H1 (cell line): ENCODE measurements around the gene CRKL.

Source experiments
- CEBPB ChIP-seq: IDR thresholded peaks from 2 replicates; pipeline ENCODE4 v1.6.1; 2012; ENCODE audit warnings: low read depth, low read length
- EGR1 ChIP-seq: IDR thresholded peaks from 2 replicates; pipeline ENCODE4 v1.6.1; 2011; ENCODE audit warnings: low read depth, low read length, borderline replicate concordance
- EP300 ChIP-seq, 2 experiments: IDR thresholded peaks; 1 replicate in 1 of 2; 2 replicates in 1 of 2; pipeline ENCODE4 v1.6.1; 2011 to 2012; ENCODE audit warnings: low read depth in 2 of 2, low read length in 2 of 2, mild to moderate bottlenecking in 2 of 2, borderline replicate concordance in 1 of 2, inconsistent platforms in 1 of 2, moderate library complexity in 1 of 2
- GABPA ChIP-seq: IDR thresholded peaks from 2 replicates; pipeline ENCODE4 v1.6.1; 2011; ENCODE audit warnings: mild to moderate bottlenecking, low read length, moderate library complexity, borderline replicate concordance; ENCODE audit not compliant: insufficient read depth
- HDAC2 ChIP-seq, 2 experiments: fragments of 300-600 bp in 1 of 2; sonication (generic) in 1 of 2; IDR thresholded peaks; 2 replicates each; pipeline ENCODE4 v1.6.1; 2011 to 2012; ENCODE audit warnings: low read depth in 2 of 2, low read length in 2 of 2, mild to moderate bottlenecking in 2 of 2, moderate library complexity in 2 of 2, borderline replicate concordance in 1 of 2, inconsistent platforms in 1 of 2
- NRF1 ChIP-seq: IDR thresholded peaks from 2 replicates; pipeline ENCODE4 v1.6.1; 2011; ENCODE audit warnings: mild to moderate bottlenecking, low read depth, low read length, improper control_type of control experiment
- POLR2A ChIP-seq, 2 experiments: IDR thresholded peaks; 1 replicate in 1 of 2; 2 replicates in 1 of 2; pipeline ENCODE4 v1.6.1; 2011; ENCODE audit warnings: low read depth in 2 of 2, low read length in 2 of 2, mild to moderate bottlenecking in 2 of 2; ENCODE audit errors: control extremely low read depth in 1 of 2
- POLR2AphosphoS5 ChIP-seq: IDR thresholded peaks from 2 replicates; pipeline ENCODE4 v1.6.1; 2011; ENCODE audit warnings: low read depth, low read length
- RBBP5 ChIP-seq: IDR thresholded peaks from 2 replicates; pipeline ENCODE4 v1.7.1; 2012; ENCODE audit warnings: low read depth, mild to moderate bottlenecking, inconsistent platforms, low read length, moderate library complexity, borderline replicate concordance
- SIN3A ChIP-seq, 2 experiments: IDR thresholded peaks in 1 of 2; conservative IDR thresholded peaks in 1 of 2; 2 replicates each; pipeline ENCODE4 v1.6.1; 2011 to 2012; ENCODE audit warnings: low read length in 2 of 2, improper control_type of control experiment in 1 of 2, low read depth in 1 of 2, mild to moderate bottlenecking in 1 of 2
- SP1 ChIP-seq: IDR thresholded peaks from 2 replicates; pipeline ENCODE4 v1.6.1; 2011; ENCODE audit warnings: low read depth, low read length
- SRF ChIP-seq: IDR thresholded peaks from 2 replicates; pipeline ENCODE4 v1.6.1; 2011; ENCODE audit warnings: mild to moderate bottlenecking, low read depth, low read length, moderate library complexity
- TF ChIP-seq, protein P1 (sequence below), 3 experiments: IDR thresholded peaks; 1 replicate in 2 of 3; 2 replicates in 1 of 3; pipeline versions ENCODE4 v1.5.1 to v1.6.1; 2011; ENCODE audit warnings: low read length in 3 of 3, mild to moderate bottlenecking in 3 of 3, inconsistent platforms in 2 of 3, low read depth in 1 of 3, moderate library complexity in 1 of 3; ENCODE audit not compliant: insufficient read depth in 1 of 3; ENCODE audit errors: control extremely low read depth in 1 of 3
- TF ChIP-seq, protein P2 (sequence below): IDR thresholded peaks from 2 replicates; pipeline ENCODE4 v1.6.1; 2011; ENCODE audit warnings: low read depth, mild to moderate bottlenecking, low read length; ENCODE audit not compliant: insufficient read depth

DNA sequence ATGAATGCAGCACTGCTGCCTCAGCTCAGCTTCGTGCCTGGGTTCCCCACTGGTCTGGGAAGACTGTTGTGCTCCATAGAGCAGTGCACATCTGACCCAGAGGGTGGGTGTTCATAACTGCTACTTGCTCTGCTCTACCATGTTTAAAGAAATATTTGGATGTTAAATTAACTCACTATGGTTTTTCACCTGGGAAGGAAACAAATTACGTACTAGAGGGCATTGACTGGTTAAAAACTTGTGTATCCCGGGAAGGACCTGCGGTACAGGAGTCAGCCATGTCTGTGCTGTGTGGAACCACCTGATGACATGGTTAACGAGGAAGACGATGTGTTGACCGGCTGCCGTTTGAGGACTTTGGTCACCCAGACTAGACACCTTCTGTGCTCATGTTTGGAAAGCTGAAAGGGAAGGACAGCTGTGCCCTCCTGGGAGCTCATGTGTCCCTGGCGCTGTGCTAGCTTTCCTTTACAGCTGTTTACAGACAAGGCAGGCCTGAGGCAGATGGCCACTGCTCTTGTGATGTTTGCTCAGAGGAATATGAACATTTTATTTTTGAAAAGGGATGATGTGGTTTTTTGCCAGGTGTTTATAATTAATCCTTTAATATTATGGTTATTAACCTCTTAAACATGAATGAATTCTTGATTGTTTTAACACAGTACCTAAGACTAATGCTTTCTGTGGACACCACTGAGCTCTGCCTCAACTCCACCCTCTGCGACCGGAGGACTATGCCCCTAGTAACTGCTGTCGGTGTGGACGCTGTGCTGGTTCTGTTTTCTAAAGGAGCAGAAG lies 35.5 kb downstream of the CRKL start:
- TF ChIP-seq, protein P1, sequence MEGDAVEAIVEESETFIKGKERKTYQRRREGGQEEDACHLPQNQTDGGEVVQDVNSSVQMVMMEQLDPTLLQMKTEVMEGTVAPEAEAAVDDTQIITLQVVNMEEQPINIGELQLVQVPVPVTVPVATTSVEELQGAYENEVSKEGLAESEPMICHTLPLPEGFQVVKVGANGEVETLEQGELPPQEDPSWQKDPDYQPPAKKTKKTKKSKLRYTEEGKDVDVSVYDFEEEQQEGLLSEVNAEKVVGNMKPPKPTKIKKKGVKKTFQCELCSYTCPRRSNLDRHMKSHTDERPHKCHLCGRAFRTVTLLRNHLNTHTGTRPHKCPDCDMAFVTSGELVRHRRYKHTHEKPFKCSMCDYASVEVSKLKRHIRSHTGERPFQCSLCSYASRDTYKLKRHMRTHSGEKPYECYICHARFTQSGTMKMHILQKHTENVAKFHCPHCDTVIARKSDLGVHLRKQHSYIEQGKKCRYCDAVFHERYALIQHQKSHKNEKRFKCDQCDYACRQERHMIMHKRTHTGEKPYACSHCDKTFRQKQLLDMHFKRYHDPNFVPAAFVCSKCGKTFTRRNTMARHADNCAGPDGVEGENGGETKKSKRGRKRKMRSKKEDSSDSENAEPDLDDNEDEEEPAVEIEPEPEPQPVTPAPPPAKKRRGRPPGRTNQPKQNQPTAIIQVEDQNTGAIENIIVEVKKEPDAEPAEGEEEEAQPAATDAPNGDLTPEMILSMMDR (IDR thresholded peaks at IDR 0.05; ENCODE audit: control extremely low read depth in 1 of 3, insufficient read depth in 1 of 3, low read depth in 1 of 3, low read length in 3 of 3) = no peak
- no peak for TF ChIP-seq NRF1
- TF ChIP-seq HDAC2 (IDR thresholded peaks at IDR 0.05; ENCODE audit: borderline replicate concordance in 1 of 2, low read depth in 2 of 2, low read length in 2 of 2) = no peak
- TF ChIP-seq SIN3A (conservative IDR thresholded peaks at IDR 0.05 in 1 of 2, IDR thresholded peaks at IDR 0.05 in 1 of 2; ENCODE audit: low read depth in 1 of 2, low read length in 2 of 2) = no peak
- no peak for TF ChIP-seq POLR2A (IDR thresholded peaks at IDR 0.05; ENCODE audit: control extremely low read depth in 1 of 2, low read depth in 2 of 2, low read length in 2 of 2)
- no peak for TF ChIP-seq CEBPB
- TF ChIP-seq SRF = no peak
- no peak for TF ChIP-seq EGR1
- no peak for TF ChIP-seq RBBP5
- TF ChIP-seq, protein P2, sequence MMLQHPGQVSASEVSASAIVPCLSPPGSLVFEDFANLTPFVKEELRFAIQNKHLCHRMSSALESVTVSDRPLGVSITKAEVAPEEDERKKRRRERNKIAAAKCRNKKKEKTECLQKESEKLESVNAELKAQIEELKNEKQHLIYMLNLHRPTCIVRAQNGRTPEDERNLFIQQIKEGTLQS = no peak
- no peak for TF ChIP-seq EP300 (IDR thresholded peaks at IDR 0.05; ENCODE audit: borderline replicate concordance in 1 of 2, low read depth in 2 of 2, low read length in 2 of 2)
- no peak for TF ChIP-seq POLR2AphosphoS5
- no peak for TF ChIP-seq SP1
- no peak for TF ChIP-seq GABPA
